ENCODE results near the gene DDX60.

- TF ChIP-seq CTCF (IDR thresholded peaks at IDR 0.05; ENCODE audit: low read length) (no peak), EZH2 (IDR thresholded peaks at IDR 0.05; ENCODE audit: borderline replicate concordance, low read length) (no peak)
Observed at GRCh38 chr4:168293386-168293975, 25.1 kb downstream of the DDX60 start.

Measured in OCI-LY1 (cell line).